Skeletal muscle tissue (tissue), 4 donors: ENCODE results near the gene GRB10. TPM values are rescaled to one million over a fixed set of nuclear protein-coding genes. Genes with fewer than 3 reads are reported as not detected.

Experiments used
- H3K27ac ChIP-seq: one replicate; pipeline ENCODE4 v1.7.0; 2013; ENCODE audit warnings: mild to moderate bottlenecking, low read depth, low read length, inconsistent platforms
- H3K27me3 ChIP-seq, 3 donors: one replicate each; pipeline ENCODE4 v1.7.0; 2013; ENCODE audit warnings: low read length in 3 of 3; ENCODE audit not compliant: control insufficient read depth in 3 of 3, insufficient read depth in 3 of 3
- H3K36me3 ChIP-seq, 3 donors: one replicate each; pipeline ENCODE4 v1.7.0; 2013; ENCODE audit warnings: low read length in 3 of 3; ENCODE audit not compliant: control insufficient read depth in 3 of 3, insufficient read depth in 3 of 3
- H3K4me1 ChIP-seq, 3 donors: one replicate each; pipeline ENCODE4 v1.7.0; 2013; ENCODE audit warnings: low read length in 3 of 3, mild to moderate bottlenecking in 3 of 3; ENCODE audit not compliant: control insufficient read depth in 3 of 3, insufficient read depth in 3 of 3
- H3K4me3 ChIP-seq, 3 donors: one replicate each; pipeline ENCODE4 v1.7.0; 2013; ENCODE audit warnings: low read length in 3 of 3
- H3K9ac ChIP-seq, 3 donors: one replicate each; pipeline ENCODE4 v1.7.0; 2013; ENCODE audit warnings: low read length in 3 of 3, mild to moderate bottlenecking in 3 of 3, moderate library complexity in 2 of 3, low read depth in 1 of 3
- H3K9me3 ChIP-seq, 3 donors: one replicate each; pipeline ENCODE4 v1.7.0; 2013; ENCODE audit warnings: low read length in 3 of 3; ENCODE audit not compliant: control insufficient read depth in 3 of 3
- total RNA-seq: library from RNA; depleted of rRNA; stranded (reverse); fragments of >200 nt; gene quantifications from one replicate; pipeline ENCODE4 v1.2.3, GENCODE V29; 2014
- donor health status: Osteomylitis.

Gene GRB10
- total RNA-seq, 1 donor from 2014 or later, result 17.7 TPM

DNA sequence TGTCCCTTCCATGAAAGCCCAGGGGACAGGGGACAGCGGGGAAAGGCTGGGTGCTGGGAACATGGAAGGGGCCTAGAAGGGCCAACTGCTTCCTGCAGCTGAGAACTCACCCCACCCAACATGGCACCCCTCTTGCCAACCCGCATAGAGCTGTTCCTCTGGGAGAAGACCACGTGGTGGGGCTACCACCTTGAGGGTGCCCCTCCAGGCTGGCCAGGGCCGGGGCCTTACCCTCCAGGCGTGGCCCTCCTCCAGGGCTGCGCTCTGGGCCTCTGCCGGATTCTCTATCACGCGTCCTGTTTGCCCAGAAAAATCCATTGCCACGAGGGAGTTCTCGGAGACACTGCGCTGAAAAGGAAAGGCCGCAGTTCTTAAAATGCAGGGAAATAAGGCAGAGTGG, 177.6 kb downstream of the GRB10 start:
- H3K36me3 ChIP-seq, result peaks cover 43 to 52% (median 52%) of the 10 kb centered on the region in 3 donors
- H3K27ac ChIP-seq, result no peak overlapping the region
- H3K4me1 ChIP-seq, result peaks cover 0 to 5% (median 0%) of the 10 kb centered on the region in 3 donors
- H3K4me3 ChIP-seq, result no peak overlapping the region
- H3K27me3 ChIP-seq, result no peaks in the 10 kb centered on the region
- no peak overlapping the region for H3K9ac ChIP-seq
- no peaks in the 10 kb centered on the region for H3K9me3 ChIP-seq

DNA sequence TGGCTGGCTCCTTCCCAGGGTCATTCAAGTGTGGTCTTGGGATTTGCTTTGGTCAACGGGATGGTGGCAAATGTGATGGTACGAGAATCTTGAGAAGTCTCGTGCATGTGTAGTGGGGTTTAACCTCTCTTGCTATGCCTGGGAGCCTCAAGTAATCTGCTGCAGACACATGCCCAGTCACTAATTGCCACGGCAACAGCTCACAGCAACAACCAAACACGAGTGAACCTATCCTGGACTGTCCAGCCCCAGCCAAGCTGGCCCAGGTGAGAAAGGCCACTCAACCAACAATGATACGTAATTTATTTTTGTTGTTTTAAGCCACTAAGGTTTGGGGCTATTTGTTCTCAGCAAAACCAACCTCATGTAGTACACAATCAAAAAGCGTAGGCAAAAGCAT, 179.4 kb downstream of the GRB10 start:
- no peak overlapping the region for H3K27ac ChIP-seq
- no peaks in the 10 kb centered on the region for H3K9me3 ChIP-seq
- H3K36me3 ChIP-seq, result peaks cover 46 to 56% (median 55%) of the 10 kb centered on the region in 3 donors
- no peak overlapping the region for H3K4me3 ChIP-seq
- H3K27me3 ChIP-seq, result no peaks in the 10 kb centered on the region
- H3K9ac ChIP-seq, result no peak overlapping the region
- peaks cover 0 to 5% (median 0%) of the 10 kb centered on the region in 3 donors for H3K4me1 ChIP-seq

DNA sequence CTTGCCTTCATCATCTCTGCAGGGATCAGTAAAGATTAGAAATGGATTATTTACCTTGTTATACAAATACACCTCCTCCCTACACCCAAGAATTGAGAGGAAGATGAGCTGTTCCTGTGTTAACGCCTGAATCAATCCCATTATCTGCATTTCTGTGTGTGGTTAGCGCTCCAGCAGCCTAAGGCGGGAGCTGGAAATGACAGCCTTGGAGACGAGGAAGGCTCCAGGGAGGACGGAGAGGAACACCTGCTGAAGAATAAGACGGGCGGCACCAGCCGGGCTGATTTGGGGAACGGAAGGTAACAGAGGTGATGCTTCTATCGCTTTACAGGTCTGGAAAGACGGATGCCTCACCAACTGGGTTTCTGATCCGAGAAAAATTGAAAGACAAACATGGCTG, 183.3 kb downstream of the GRB10 start:
- Histone ChIP-seq H3K4me1 (peaks cover 0 to 9% (median 2%) of the 10 kb centered on the region in 3 donors), H3K9me3 (no peaks in the 10 kb centered on the region), H3K27ac (no peak overlapping the region), H3K27me3 (no peaks in the 10 kb centered on the region), H3K4me3 (no peak overlapping the region), H3K9ac (no peak overlapping the region), H3K36me3 (peaks cover 30 to 46% (median 44%) of the 10 kb centered on the region in 3 donors)

DNA sequence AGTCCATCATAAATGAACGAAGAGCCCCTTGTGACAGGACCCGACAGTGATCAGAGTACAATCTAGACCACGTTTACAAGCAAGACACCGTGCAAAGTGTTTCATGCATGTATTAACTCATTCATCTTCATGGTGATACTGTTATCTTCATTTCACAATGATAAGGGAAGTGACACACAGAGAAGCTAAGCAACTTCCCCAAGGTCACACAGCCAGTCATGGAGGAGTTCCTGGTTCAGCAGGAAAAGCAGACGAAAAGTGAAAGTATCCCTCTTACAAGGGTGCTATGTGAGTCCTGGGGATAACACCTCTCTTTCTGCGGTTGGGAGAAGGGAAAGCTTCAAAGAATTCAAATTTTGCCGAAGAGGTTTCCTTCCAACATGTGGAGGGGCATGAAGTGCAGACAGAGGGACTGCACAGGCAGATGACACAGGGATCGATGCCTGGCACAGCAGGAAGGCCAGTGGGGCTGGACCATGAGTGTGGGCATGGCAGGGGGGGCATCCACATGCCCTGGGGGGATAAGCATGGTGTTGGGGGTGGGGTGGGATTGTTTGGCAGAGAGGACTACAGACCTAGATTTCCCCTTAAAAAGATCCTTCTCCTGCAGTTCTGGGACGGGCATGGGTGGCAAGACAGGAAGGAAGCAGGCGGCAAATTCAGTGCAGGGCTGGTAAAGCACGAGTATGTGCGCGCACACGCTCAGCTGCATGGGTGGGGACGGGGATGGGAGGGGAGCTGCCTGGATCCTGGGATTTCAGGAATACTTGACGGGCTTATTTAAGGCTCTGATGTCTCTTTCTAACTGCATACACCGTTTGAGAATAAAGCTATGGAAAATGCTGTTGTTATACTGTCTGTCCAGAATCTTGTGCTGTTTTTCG, 184.0 kb downstream of the GRB10 start:
- H3K36me3 ChIP-seq, result peaks cover 24 to 43% (median 41%) of the 10 kb centered on the region in 3 donors
- H3K27ac ChIP-seq, result no peak overlapping the region
- no peaks in the 10 kb centered on the region for H3K27me3 ChIP-seq
- H3K4me3 ChIP-seq, result no peak overlapping the region
- H3K9me3 ChIP-seq, result no peaks in the 10 kb centered on the region
- H3K9ac ChIP-seq, result no peak overlapping the region
- H3K4me1 ChIP-seq, result peaks cover 5 to 15% (median 8%) of the 10 kb centered on the region in 3 donors

DNA sequence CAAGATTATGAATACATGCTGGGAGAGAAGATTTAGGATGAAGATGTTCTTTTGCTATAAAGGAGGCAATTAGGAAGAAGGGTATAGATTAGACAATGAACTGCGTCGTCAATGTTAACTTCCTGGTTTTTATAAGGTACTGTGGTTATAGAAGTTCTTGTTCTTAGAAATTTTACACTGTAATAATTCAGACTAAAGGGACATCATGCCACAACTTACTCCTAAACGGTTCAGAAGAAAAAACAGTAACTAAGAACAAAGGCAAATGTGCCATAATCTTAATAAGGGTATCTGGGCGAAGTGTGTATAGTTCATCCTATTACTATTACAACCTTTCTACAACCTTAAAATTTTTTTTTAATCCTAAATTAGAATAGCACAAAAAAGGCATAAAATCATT, 186.2 kb downstream of the GRB10 start:
- no peaks in the 10 kb centered on the region for H3K9me3 ChIP-seq
- no peak overlapping the region for H3K4me3 ChIP-seq
- H3K36me3 ChIP-seq, result peaks cover 17 to 40% (median 39%) of the 10 kb centered on the region in 3 donors
- no peak overlapping the region for H3K9ac ChIP-seq
- no peak overlapping the region for H3K27ac ChIP-seq
- peaks cover 8 to 26% (median 17%) of the 10 kb centered on the region in 3 donors for H3K4me1 ChIP-seq
- no peaks in the 10 kb centered on the region for H3K27me3 ChIP-seq

DNA sequence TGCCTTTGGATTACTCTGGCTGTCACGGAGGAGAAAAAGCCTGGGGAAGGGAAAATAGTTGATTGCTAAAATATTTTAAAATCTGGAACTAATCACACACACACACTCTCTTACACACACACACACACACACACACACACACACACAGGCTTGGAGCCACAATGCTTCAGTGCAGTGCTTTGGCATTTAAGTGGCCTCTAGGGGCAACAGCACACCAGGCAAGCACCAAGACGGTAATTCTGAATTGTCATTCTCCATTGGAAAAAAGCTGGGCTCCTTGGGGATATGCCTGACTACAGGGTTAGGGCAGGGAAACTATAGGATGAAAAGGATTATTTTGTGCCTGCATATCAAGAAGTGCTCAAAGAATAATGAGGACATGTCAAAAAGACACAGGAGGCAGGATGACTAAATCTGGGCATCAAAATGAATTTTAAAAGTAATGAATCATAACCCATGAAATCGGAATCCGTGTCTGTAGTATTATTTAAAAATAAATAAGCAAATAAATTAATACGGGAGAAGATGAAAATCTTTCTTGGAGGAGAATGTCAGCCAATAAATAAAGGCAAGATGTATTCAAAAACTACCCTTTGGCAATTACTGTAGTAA, 187.1 kb downstream of the GRB10 start:
- no peaks in the 10 kb centered on the region for H3K27me3 ChIP-seq
- H3K4me1 ChIP-seq, result peaks cover 8 to 26% (median 17%) of the 10 kb centered on the region in 3 donors
- H3K9me3 ChIP-seq, result no peaks in the 10 kb centered on the region
- no peak overlapping the region for H3K27ac ChIP-seq
- H3K9ac ChIP-seq, result no peak overlapping the region
- peaks cover 17 to 40% (median 36%) of the 10 kb centered on the region in 3 donors for H3K36me3 ChIP-seq
- H3K4me3 ChIP-seq, result no peak overlapping the region

DNA sequence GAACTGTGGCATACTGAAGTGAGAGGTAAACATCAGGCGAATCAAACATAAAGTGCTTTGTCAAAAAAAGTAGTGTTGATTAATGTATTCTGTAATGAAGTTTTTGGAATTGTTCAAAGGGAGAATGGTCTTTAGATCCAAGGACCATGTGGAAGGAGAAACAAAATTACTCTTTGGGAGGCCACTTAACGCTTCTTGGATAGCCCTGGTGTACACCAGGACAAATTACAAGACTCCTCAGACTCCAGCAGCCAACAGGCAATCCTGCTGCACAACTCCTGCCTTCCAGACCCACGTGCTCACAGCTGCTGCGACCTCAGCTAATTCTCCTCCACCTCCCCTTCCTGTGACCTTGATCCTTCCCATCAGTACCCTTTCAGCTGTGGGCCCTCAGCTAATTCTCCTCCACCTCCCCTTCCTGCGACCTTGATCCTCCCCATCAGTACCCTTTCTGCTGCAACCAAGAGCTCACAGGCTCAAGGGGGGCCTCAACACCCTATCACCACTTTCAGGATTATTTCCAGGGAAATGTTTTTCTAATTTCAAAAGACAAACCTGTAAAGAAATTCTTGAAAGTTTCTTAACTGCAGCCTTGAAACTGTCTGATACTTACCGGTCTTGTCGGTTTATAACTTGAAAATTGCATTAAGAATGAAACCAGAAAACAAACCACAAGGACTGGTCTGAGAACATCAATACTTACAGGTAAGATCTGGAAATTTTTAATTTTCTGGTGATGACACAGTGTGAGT, 187.8 kb downstream of the GRB10 start:
- no peaks in the 10 kb centered on the region for H3K9me3 ChIP-seq
- H3K27me3 ChIP-seq, result no peaks in the 10 kb centered on the region
- peaks cover 17 to 40% (median 36%) of the 10 kb centered on the region in 3 donors for H3K36me3 ChIP-seq
- H3K9ac ChIP-seq, result no peak overlapping the region
- H3K27ac ChIP-seq, result no peak overlapping the region
- no peak overlapping the region for H3K4me3 ChIP-seq
- peaks cover 8 to 26% (median 17%) of the 10 kb centered on the region in 3 donors for H3K4me1 ChIP-seq

DNA sequence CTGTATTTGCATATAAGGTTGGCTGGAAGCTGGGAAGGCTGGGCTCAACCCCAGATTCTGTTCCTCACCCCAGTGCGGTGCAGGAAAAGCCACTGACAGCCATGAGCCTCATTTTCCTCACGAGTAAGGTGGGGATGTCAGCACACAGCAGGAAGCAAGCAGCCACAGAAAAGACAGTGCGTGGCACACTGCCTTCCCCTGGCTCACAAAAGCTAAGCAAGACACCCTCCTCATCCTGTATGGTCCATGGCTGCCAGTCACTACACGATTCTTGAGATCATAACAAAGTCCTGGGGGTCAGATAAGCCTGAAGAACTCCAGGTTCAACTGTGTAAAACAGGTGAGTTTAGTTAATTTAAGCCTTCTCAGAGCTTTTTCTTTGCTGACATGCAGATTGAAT, 188.6 kb downstream of the GRB10 start:
- Histone ChIP-seq H3K9ac (no peak overlapping the region), H3K36me3 (peaks cover 17 to 37% (median 31%) of the 10 kb centered on the region in 3 donors), H3K27ac (no peak overlapping the region), H3K27me3 (no peaks in the 10 kb centered on the region), H3K4me3 (no peak overlapping the region), H3K4me1 (peaks cover 8 to 26% (median 17%) of the 10 kb centered on the region in 3 donors), H3K9me3 (no peaks in the 10 kb centered on the region)

DNA sequence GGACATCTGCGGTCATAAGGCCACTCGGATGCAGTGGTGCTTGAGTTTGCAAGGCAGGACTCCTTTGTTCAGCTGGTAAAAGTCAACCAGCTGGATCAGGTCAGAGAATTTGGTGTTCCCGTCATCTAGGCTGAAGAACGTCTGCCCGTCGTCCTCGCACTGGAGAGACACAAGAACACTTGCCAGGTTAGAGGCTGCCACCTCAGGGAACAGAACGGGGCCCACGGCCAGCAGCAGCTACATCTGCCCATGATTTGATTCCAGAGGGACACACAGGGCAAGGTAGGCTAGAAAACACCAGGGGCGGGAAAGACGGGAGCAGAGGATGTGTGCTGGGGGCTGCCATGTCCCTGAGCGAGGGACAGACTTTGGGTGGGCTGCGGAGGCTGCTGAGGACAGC, 189.8 kb downstream of the GRB10 start:
- Histone ChIP-seq H3K27me3 (no peaks in the 10 kb centered on the region), H3K9ac (no peak overlapping the region), H3K27ac (no peak overlapping the region), H3K9me3 (no peaks in the 10 kb centered on the region), H3K4me3 (no peak overlapping the region), H3K4me1 (peaks cover 8 to 26% (median 17%) of the 10 kb centered on the region in 3 donors), H3K36me3 (peaks cover 11 to 27% (median 26%) of the 10 kb centered on the region in 3 donors)
